Neutrophil (primary cell): ENCODE results near the gene RNF10.

Source experiments
- H3K27ac ChIP-seq: fragments of 200-600 bp; sonication (generic); 2 replicates; pipeline ENCODE4 v1.5.1; 2016; ENCODE audit warnings: mild to moderate bottlenecking, moderate library complexity
- H3K27me3 ChIP-seq: fragments of 200-600 bp; sonication (generic); 2 replicates; pipeline ENCODE4 v1.6.0; 2016; ENCODE audit warnings: mild to moderate bottlenecking
- H3K36me3 ChIP-seq: fragments of 200-600 bp; sonication (generic); 2 replicates; pipeline ENCODE4 v1.5.1; 2017
- H3K4me1 ChIP-seq, 2 experiments: fragments of 200-600 bp in 1 of 2; sonication (generic) in 1 of 2; 1 replicate in 1 of 2; 2 replicates in 1 of 2; pipeline versions ENCODE4 v1.5.1 to v1.6.1; 2013 to 2016; ENCODE audit warnings: low read depth in 1 of 2, low read length in 1 of 2, mild to moderate bottlenecking in 1 of 2, moderate library complexity in 1 of 2; ENCODE audit not compliant: control insufficient read depth in 1 of 2, insufficient read depth in 1 of 2
- H3K4me3 ChIP-seq, 2 experiments: fragments of 200-600 bp in 1 of 2; sonication (generic) in 1 of 2; 1 replicate in 1 of 2; 2 replicates in 1 of 2; pipeline ENCODE4 v1.5.1; 2013 to 2016; ENCODE audit warnings: low read depth in 1 of 2, low read length in 1 of 2, mild to moderate bottlenecking in 1 of 2, moderate library complexity in 1 of 2
- H3K9me3 ChIP-seq: fragments of 200-600 bp; sonication (generic); 2 replicates; pipeline ENCODE4 v1.5.1; 2016
- CTCF ChIP-seq: fragments of 200-600 bp; sonication (generic); IDR thresholded peaks from 2 replicates; pipeline ENCODE4 v1.5.1; 2016; ENCODE audit warnings: antibody characterized with exemption

RNF10 gene

GRCh38 chr12:120625557-120626419 lies 91.6 kb downstream of the RNF10 start:
- TF ChIP-seq CTCF: no peak
- peaks cover 9% of the 10 kb centered on the region for H3K27me3 ChIP-seq
- H3K27ac ChIP-seq: no peak overlapping the region
- H3K4me1 ChIP-seq: no peaks in the 10 kb centered on the region
- H3K9me3 ChIP-seq: no peaks in the 10 kb centered on the region
- no peak overlapping the region for H3K4me3 ChIP-seq
- no peaks in the 10 kb centered on the region for H3K36me3 ChIP-seq
